Astrocyte of the cerebellum (primary cell): ENCODE data around the gene LRRIQ4.

ENCODE experiments used
- DNase-seq: peaks from one replicate; pipeline ENCODE4 v3.0.0-alpha.2; 2011; ENCODE audit warnings: low read depth
- H3K4me3 ChIP-seq: 2 replicates; pipeline ENCODE4 v1.5.1; 2011; ENCODE audit warnings: mild to moderate bottlenecking, low read depth, low read length, moderate library complexity
- CTCF ChIP-seq: IDR thresholded peaks from 2 replicates; pipeline ENCODE4 v1.5.1; 2012; ENCODE audit warnings: low read length, low read depth, moderate library complexity, mild to moderate bottlenecking; ENCODE audit errors: missing control alignments
- in situ Hi-C: cut with HindIII; loops from 2 replicates; pipeline ENCODE4 v1.10.0; 2017; ENCODE audit warnings: low sequenced_read_pairs

Gene LRRIQ4

GRCh38 chr3:169822091-169822490, 9.4 kb downstream of the LRRIQ4 start:
- TF ChIP-seq CTCF, result no peak
- no peak overlapping the region for H3K4me3 ChIP-seq
- in situ Hi-C loops, result no loop called here
- DNase-seq, result no peak

- TF ChIP-seq CTCF, result no peak
- no peak for DNase-seq
- in situ Hi-C loops, result no loop called here
- no peak overlapping the region for H3K4me3 ChIP-seq
Observed at GRCh38 chr3:169822540-169822939, 9.9 kb downstream of the LRRIQ4 start.

- in situ Hi-C loops, result no loop called here
- no peak for DNase-seq
- no peak overlapping the region for H3K4me3 ChIP-seq
- no peak for TF ChIP-seq CTCF
Observed at GRCh38 chr3:169822983-169823382, 10.3 kb downstream of the LRRIQ4 start.

GRCh38 chr3:169825316-169825715, 12.6 kb downstream of the LRRIQ4 start:
- in situ Hi-C loops, result no loop called here
- no peak for TF ChIP-seq CTCF
- no peak overlapping the region for H3K4me3 ChIP-seq
- no peak for DNase-seq

GRCh38 chr3:169827712-169828111, 15.0 kb downstream of the LRRIQ4 start:
- in situ Hi-C loops, result no loop called here
- DNase-seq, result no peak
- no peak for TF ChIP-seq CTCF
- H3K4me3 ChIP-seq, result no peak overlapping the region

- H3K4me3 ChIP-seq, result no peak overlapping the region
- TF ChIP-seq CTCF, result no peak
- in situ Hi-C loops, result no loop called here
- no peak for DNase-seq
Observed at GRCh38 chr3:169835533-169835932, 22.9 kb downstream of the LRRIQ4 start.
